DMS 273 treated with DMSO at 0.1 percent for 48 hours (cell line): Measurements from ENCODE around the gene NFRKB.

Source experiments
- DNase-seq: peaks from one replicate; lab custom pipeline; 2025; lab: John Stamatoyannopoulos, UW

The NFRKB gene

GRCh38 chr11:129895126-129896041, at the start of gene NFRKB:
Gene NFRKB, minus strand, starts transcription at chr11:129895578. Its CDS starts 2,729 bp downstream, at chr11:129892849.
- DNase-seq, result peak; percentile 43

GRCh38 chr11:129944696-129945095, 49.3 kb upstream of the NFRKB start:
- DNase-seq, result no peak

GRCh38 chr11:129943036-129943435, 47.7 kb upstream of the NFRKB start:
- DNase-seq, result no peak

- DNase-seq, result no peak
Observed at GRCh38 chr11:129939510-129939909, 44.1 kb upstream of the NFRKB start.

- no peak for DNase-seq
Observed at GRCh38 chr11:129938764-129939163, 43.4 kb upstream of the NFRKB start.

DNA sequence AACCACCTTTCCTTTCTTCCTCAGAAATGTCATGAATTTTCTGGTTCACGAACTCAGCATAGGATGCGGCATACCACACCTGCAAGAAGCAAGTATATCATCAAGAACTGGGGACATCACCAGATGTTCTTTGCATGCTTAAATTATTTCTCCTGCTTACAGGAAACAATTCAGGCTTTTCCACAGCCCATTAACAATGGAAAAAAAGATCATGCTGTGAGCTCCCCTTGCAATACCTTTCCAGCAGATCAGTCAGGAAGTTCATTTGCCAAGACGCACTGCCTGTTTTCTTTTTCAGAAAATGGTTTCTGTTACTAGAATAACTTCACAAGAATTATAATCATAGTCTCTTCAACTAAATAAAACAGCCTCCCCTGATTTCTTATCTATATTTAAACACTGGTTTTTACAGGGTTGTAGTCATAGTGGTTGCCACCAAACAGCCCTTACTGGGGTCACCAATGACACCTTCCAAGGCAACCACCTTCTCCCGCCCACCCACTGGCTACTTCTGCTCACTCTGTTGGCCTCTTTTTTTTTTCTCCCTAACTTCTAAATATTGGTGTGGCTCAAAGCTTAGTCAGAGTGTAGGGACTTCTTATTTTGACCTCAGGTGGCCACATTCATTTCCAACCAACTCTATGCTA, 42.3 kb upstream of the NFRKB start:
- DNase-seq, result no peak

DNA sequence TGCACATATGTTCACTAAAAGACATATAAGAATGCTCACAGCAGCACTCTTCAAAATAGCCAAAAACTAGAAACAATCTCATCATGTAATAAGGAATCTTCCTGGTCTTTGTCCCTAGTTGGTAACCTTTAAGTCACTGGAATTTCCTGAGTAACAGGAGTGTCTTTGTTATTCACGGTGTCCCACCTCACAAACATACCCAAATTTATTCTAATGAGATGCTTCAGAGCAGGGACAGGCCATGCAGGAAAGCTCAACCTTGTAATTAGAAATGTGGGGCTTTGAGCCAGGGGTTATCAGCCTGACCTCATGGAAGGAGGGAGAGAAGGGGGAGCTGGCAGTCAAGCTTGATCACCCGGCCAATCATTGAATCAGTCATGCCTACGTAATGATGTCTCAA, 40.3 kb upstream of the NFRKB start:
- no peak for DNase-seq

DNA sequence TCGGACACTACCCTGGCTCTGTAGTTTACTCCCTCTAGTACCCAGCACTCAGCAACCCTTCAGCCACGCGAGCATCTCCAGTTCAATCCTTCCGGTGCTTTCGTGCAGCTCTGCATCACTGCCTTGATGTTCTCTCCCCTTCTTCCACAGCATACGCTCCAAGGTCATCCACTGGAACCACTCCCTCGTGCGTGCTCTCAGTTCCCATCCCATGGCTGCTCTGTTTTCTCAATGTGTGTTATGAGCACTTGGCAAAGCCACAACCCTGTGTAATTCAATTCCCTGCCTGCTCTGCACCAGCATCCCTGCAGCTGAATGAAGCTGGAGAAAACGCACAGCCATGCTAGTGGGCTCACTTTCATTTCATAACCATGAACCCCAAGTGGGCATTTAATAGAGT, 38.5 kb upstream of the NFRKB start:
- no peak for DNase-seq

DNA sequence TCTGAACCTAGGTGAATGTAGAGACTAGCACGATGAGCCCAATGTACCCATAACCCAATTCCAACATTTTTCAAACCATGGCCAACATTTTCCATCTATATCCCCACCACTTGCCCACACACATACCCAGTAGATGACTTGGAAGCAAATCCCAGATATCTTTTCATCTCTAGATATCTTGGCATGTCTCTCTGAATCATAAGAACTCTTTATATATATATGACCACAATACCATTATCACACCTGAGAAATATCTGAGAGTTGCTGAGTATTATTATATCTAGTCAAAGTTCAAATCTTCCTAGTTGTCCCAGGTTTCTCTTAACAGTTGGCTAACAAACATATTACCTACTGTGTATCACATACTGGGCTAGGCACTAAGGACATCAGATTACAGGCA, 37.9 kb upstream of the NFRKB start:
- DNase-seq, result no peak

DNA sequence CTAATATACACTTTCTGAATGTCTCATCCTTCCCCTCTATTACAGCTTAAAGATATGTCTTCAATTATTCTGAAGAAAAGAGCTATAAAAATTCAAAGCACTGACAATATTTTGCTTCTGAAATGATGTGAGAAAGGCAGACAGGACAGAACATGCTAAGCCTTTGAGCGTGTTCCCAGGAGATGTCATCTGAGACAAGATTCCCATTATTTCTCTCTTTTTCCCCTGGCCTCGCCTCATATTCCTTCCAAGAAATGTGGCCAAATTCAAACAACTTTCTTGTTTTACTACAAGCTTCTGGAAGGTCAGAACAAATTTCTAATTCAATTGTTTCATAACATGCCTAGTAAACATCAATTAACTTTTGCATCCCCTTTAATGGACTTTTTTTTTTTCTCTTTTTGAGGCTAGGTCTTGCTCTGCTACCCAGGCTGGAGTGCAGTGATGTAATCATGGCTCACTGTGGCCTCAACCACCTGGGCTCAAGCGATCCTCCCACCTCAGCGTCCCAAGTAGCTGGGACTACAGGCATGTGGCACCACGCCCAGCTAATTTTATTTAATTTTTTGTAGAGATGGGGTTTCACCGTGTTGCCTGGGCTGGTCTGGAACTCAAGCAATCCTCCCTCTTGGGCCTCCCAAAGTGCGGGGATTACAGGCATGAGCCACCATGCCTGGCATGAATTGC, 37.1 kb upstream of the NFRKB start:
- DNase-seq, result no peak

GRCh38 chr11:129930743-129931142, 35.4 kb upstream of the NFRKB start:
- DNase-seq, result no peak

GRCh38 chr11:129930296-129930695, 34.9 kb upstream of the NFRKB start:
- no peak for DNase-seq

- no peak for DNase-seq
Observed at GRCh38 chr11:129929721-129930120, 34.3 kb upstream of the NFRKB start.

GRCh38 chr11:129928923-129929692, 33.7 kb upstream of the NFRKB start:
- no peak for DNase-seq

DNA sequence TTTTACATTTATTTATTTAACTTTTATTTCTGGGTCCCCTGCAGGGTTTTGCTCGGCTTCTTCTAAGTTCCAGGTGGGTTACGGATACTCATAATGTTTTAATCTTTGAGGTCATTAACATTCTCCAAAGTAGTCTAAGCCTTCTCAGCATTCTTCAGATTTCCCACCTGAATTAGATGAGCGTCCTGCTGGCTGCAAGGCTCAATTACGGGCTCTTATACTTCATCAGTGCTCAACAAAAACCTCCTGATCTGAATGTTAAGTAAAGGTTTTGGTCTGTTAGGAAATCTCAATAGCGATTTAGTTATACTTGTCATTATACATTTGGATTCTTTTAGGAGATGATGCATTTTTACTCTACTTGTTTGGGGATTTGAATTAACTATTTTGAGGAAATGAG, 27.3 kb upstream of the NFRKB start:
- DNase-seq, result no peak

DNA sequence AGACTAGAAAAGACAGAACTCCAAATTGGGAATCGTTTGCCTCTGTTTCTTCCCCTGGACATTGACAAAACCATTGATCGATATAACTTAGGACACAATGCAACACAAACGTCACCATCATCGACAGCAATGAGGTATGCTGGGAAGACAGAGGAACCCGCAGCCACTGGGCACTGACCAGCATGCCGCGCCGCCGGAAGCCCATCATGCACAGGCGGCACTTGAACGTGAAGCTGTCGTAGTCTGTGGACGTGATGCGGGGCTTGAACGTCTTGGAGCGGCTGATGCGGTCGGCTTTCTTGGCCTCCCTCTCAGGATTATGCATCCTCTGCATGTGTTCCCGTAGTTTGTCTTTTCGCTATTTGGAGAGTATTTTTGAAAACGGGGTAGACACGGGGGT, 23.0 kb upstream of the NFRKB start:
- no peak for DNase-seq

GRCh38 chr11:129917231-129917630, 21.9 kb upstream of the NFRKB start:
- DNase-seq, result no peak

DNA sequence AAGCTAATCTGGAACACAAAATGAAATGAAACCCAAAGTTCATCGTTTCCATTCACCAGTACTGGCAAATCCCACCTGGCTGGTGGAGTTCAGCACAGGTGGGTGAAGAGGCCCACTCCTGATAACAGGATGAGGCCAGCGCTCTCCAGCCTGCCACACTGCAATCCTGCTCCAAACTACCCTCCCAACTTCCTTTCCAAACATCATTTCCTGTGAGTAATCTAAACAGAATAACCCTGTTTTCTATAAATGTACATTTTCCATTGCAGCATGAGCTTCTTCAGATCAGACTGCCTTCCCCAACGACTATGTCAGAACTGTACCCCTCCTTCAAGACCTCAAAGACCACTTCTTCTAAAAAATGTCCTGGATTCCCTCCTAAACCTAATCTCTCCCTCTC, 15.9 kb upstream of the NFRKB start:
- DNase-seq, result no peak

- DNase-seq, result no peak
Observed at GRCh38 chr11:129910360-129910759, 15.0 kb upstream of the NFRKB start.

DNA sequence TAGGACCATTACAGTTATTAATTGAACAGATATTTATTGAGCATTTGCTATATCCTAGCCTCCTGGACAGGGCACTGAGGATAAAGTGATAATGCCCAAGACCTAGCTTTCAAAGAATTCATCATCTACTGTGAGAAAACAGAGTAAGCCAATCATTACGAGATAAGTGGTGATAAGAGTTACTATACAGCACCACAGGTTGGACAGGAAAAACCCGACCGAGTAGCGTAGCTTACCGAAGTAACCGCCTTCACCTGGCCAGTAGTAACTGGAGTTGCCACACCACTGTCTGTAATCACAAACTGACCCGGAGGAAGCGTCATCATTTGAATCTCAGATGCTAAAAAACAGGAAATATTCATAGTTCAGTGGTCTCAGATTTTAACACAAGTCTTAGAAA, 10.0 kb upstream of the NFRKB start:
- DNase-seq, result no peak

DNA sequence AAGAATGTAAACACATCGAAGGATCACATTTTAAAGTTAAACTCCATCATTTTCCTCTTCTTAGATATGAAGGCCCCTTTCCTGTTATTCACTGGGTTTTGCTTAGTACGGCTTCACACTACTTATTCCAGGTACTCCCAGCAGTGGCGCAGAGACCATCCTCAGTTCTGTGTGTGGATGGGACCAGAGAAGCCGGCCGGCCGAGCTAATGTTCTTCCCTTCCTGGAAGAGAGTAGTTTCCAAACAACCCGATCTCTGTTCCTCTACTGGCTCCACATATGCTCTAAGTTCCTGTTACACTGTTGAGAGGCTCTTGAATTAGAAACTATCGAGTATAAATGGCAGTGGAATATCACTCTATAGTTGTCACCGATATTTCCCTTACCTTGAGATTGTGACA, 684 bp upstream of the NFRKB start:
- DNase-seq, result no peak
